Left lung (tissue), 10 donors: Measurements from ENCODE around the gene UAP1. TPM values are rescaled to one million over a fixed set of nuclear protein-coding genes. Genes with fewer than 3 reads are reported as not detected.

ENCODE experiments used
- ATAC-seq: fragments of 200-7000 bp; cut with Tn5 transposase; one replicate; pipeline ENCODE4 v1.9.1; 2020; ENCODE audit warnings: moderate library complexity
- DNase-seq, 4 donors: peaks; one replicate each; pipeline ENCODE4 v3.0.0-alpha.2; 2013 to 2020
- H3K27ac ChIP-seq, 2 donors: fragments of 200-600 bp; sonication (generic) in 1 of 2; one replicate each; pipeline versions ENCODE4 v1.5.0 to v1.8.0; 2020 to 2021
- H3K27me3 ChIP-seq, 2 donors: fragments of 200-600 bp; sonication (generic) in 1 of 2; one replicate each; pipeline versions ENCODE4 v1.5.0 to v1.8.0; 2020 to 2021
- H3K36me3 ChIP-seq, 2 donors: fragments of 200-600 bp; sonication (generic) in 1 of 2; one replicate each; pipeline versions ENCODE4 v1.5.0 to v1.8.0; 2020 to 2021
- H3K4me1 ChIP-seq, 2 donors: fragments of 200-600 bp; one replicate each; pipeline ENCODE4 v1.8.0; 2021
- H3K4me3 ChIP-seq, 2 donors: fragments of 200-600 bp; sonication (generic) in 1 of 2; one replicate each; pipeline versions ENCODE4 v1.5.0 to v1.8.0; 2020 to 2021; ENCODE audit warnings: mild to moderate bottlenecking in 1 of 2
- H3K9me3 ChIP-seq, 2 donors: fragments of 200-600 bp; sonication (generic) in 1 of 2; one replicate each; pipeline versions ENCODE4 v1.5.0 to v1.8.0; 2020 to 2021
- CTCF ChIP-seq, 2 donors: fragments of 200-600 bp; sonication (generic) in 1 of 2; IDR thresholded peaks; one replicate each; pipeline versions ENCODE4 v1.5.0 to v1.8.0; 2021; ENCODE audit warnings: antibody characterized with exemption in 2 of 2
- intact Hi-C, 2 donors: fragments of 100-400 bp; cut with DNase I; formaldehyde crosslinking; loops; one replicate each; pipeline versions ENCODE4 v1.11.2 to v1.14.2; 2022
- polyA plus RNA-seq, 6 donors: library from polyadenylated mRNA; unstranded; fragments of 120-200 nt; gene quantifications; one replicate each; pipeline ENCODE4 v1.2.1, GENCODE V29; 2013; ENCODE audit not compliant: insufficient read length in 6 of 6
- total RNA-seq, 2 donors: library from RNA; stranded (reverse); fragmentation: NEBNext Ultra II Directional; extraction: Animal tissue kit (Norgen Biotek cat#: 25700); gene quantifications; one replicate each; pipeline ENCODE4 v1.2.1, GENCODE V29; 2021
- donor health status: DM: no; HTN: yes; CAD: no.
- donor health status: DM: no; HTN: no; CAD: no.

UAP1 gene
- total and polyA plus RNA-seq, 8 donors = 32.1 to 41.6 (median 39.2) TPM

DNA sequence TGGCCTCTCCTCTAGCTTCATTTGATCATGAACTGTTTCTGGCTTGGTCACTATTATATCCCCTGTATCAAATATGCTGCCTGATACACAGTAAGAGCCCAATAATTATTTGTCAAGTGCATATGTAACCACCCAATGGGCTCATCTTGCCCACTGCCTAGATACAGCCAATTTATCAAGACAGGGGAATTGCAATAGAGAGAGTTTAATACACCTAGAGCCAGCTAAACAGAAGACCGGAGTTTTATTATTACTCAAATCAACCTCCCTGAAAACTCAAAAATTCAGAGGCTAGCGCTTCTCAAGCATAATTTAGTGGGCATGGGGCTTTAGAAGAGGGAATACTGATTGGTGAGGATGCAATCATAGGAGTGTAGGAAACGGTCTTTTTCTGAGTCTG is 18.3 kb upstream of the UAP1 start:
- Histone ChIP-seq H3K9me3 (peaks cover 0 to 13% of the 10 kb centered on the region in 2 donors), H3K27me3 (no peaks in the 10 kb centered on the region), H3K36me3 (no peaks in the 10 kb centered on the region), H3K4me1 (no peaks in the 10 kb centered on the region), H3K4me3 (no peak overlapping the region), H3K27ac (no peak overlapping the region)
- ATAC-seq = no peak
- no peak for DNase-seq
- no peak for TF ChIP-seq CTCF (IDR thresholded peaks at IDR 0.05)
- intact Hi-C loops = no loop called here

DNA sequence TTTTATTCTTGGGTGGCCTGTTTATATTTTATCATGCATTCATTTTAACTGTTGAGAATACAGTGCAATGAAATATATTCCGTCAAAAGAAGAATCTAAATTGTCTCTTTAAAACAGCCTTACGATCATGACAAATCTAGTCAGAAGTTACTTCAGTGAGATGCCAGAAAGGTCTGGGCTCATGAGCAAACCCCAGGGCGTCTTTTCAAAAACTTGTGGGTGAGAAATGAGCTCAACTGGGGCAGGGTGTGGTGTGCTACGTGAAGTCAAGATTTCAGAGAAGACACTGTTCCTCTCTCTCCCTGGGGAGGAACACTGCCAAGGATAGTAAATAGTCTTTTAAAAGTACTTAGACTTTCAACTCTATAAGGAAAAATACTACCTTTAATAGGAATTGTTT is 13.4 kb upstream of the UAP1 start:
- no peaks in the 10 kb centered on the region for H3K27me3 ChIP-seq
- no peak overlapping the region for H3K4me3 ChIP-seq
- H3K27ac ChIP-seq = peak overlapping the region in 1 of 2 donors; percentile 5
- TF ChIP-seq CTCF (IDR thresholded peaks at IDR 0.05) = no peak
- peak; percentile 56 for ATAC-seq
- no peak for DNase-seq
- intact Hi-C loops = no loop called here
- no peaks in the 10 kb centered on the region for H3K36me3 ChIP-seq
- H3K4me1 ChIP-seq = no peaks in the 10 kb centered on the region
- H3K9me3 ChIP-seq = peaks cover 0 to 8% of the 10 kb centered on the region in 2 donors

DNA sequence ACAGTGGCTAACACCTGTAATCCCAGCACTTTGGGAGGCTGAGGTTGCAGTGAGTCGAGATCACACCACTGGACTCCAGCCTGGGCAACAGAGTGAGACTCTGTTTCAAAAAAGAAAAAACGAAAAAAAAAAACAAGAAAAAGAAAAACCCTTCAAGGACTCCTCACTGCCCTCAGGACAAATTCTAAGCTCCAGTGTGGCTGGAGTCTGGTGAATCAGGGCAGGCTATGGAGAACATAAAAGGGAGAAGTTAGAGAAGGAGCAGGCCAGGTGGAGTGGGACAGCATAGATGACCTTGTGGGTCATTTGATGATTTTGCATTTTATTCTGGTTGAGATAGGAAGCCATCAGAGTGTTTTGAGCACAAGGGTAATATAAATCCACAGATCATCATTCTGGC is 12.5 kb upstream of the UAP1 start:
- no peak for DNase-seq
- ATAC-seq = no peak
- H3K27ac ChIP-seq = peak overlapping the region in 1 of 2 donors; percentile 5

GRCh38 chr1:162550925-162551324 is 10.6 kb upstream of the UAP1 start:
- no peak overlapping the region for H3K4me3 ChIP-seq
- no peaks in the 10 kb centered on the region for H3K9me3 ChIP-seq
- no peaks in the 10 kb centered on the region for H3K27me3 ChIP-seq
- H3K4me1 ChIP-seq = no peaks in the 10 kb centered on the region
- H3K27ac ChIP-seq = no peak overlapping the region
- no peak for DNase-seq
- no peaks in the 10 kb centered on the region for H3K36me3 ChIP-seq
- TF ChIP-seq CTCF (IDR thresholded peaks at IDR 0.05) = no peak
- intact Hi-C loops = no loop called here
- no peak for ATAC-seq

More for the DNA sequence above, 12.5 kb upstream of the UAP1 start:
- no peak for TF ChIP-seq CTCF (IDR thresholded peaks at IDR 0.05)
- Histone ChIP-seq H3K4me3 (no peak overlapping the region), H3K36me3 (no peaks in the 10 kb centered on the region), H3K9me3 (peaks cover 0 to under 1% of the 10 kb centered on the region in 2 donors), H3K27me3 (no peaks in the 10 kb centered on the region), H3K4me1 (no peaks in the 10 kb centered on the region)
- intact Hi-C loops = no loop called here

DNA sequence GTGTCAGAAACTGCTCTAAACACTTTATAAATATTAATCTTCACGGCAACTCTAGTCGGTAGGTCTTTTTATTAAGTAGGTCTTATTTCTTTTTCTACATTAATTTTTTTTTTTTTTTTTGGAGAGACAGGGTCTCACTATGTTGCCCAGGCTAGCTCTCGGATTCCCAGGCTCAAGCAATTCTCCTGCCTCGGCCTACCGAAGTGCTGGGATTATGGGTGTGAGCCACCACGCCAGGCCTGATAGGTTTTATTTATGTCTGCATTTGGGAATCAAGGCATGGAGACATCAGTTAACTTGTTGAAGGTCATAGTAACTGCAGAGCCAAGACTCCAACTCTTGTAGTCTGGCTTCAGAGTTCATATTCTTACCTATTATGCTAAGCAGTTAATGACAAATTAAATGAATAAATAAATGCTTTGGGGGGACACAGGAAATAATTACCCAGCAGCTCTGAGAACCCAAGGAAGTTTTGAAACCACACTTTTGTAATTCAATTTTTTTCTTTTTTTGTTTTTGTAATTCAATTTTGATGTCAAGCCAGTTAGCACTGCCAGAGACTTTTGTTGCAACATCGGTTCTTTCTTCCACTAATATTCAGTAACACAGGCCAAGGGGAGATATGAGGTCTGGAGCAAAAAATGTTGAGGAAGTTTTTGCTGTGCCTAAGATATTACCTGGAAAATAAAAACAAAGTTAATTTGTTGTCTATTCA is 9.4 kb upstream of the UAP1 start:
- peak overlapping the region in 1 of 2 donors; percentile 59 for H3K27ac ChIP-seq
- TF ChIP-seq CTCF (IDR thresholded peaks at IDR 0.05) = no peak
- H3K4me3 ChIP-seq = no peak overlapping the region
- H3K36me3 ChIP-seq = no peaks in the 10 kb centered on the region
- intact Hi-C loops = no loop called here
- peak in 2 of 4 donors; percentile 20 to 43 for DNase-seq
- no peaks in the 10 kb centered on the region for H3K27me3 ChIP-seq
- H3K9me3 ChIP-seq = no peaks in the 10 kb centered on the region
- H3K4me1 ChIP-seq = no peaks in the 10 kb centered on the region
- peak; percentile 36 for ATAC-seq
